Stomach (tissue), 4 donors: ENCODE measurements around the gene RGS17.

Experiments used
- CTCF ChIP-seq, 7 experiments: fragments of 450-650 bp in 4 of 7; fragments of 200-600 bp in 3 of 7; sonication (generic) in 3 of 7; IDR thresholded peaks; one replicate each; pipeline ENCODE4 v1.5.1; 2016 to 2019; ENCODE audit warnings: antibody characterized with exemption in 7 of 7, control low read depth in 2 of 7, mild to moderate bottlenecking in 1 of 7
- EP300 ChIP-seq: sonication (generic); formaldehyde crosslinking; IDR thresholded peaks from one replicate; pipeline ENCODE4 v1.6.1; 2017; ENCODE audit warnings: antibody characterized with exemption
- POLR2A ChIP-seq, 4 donors: fragments of 450-650 bp; IDR thresholded peaks; one replicate each; pipeline ENCODE4 v1.6.1; 2016; ENCODE audit warnings: antibody characterized with exemption in 4 of 4, control low read depth in 2 of 4, mild to moderate bottlenecking in 1 of 4, moderate library complexity in 1 of 4
- POLR2AphosphoS5 ChIP-seq, 3 donors: sonication (generic); formaldehyde crosslinking; IDR thresholded peaks; one replicate each; pipeline ENCODE4 v1.6.1; 2016; ENCODE audit warnings: antibody characterized with exemption in 3 of 3

- TF ChIP-seq CTCF (IDR thresholded peaks at IDR 0.05) (no peak), POLR2A (IDR thresholded peaks at IDR 0.05) (no peak), EP300 (no peak), POLR2AphosphoS5 (IDR thresholded peaks at IDR 0.05) (no peak)
Observed at GRCh38 chr6:153003366-153003690, 127.8 kb downstream of the RGS17 start.
